ENCODE data around the gene DLEC1.

GRCh38 chr3:38085943-38086324 is 46.9 kb downstream of the DLEC1 start:
- TF ChIP-seq CTCF (IDR thresholded peaks at IDR 0.05) (no peak), POLR2AphosphoS5 (IDR thresholded peaks at IDR 0.05) (no peak), POLR2A (IDR thresholded peaks at IDR 0.05) (no peak)
